ENCODE measurements around the gene EFCAB9.

- TF ChIP-seq CTCF (IDR thresholded peaks at IDR 0.05; ENCODE audit: low read length): no peak
- TF ChIP-seq EZH2 (optimal IDR thresholded peaks at IDR 0.05; ENCODE audit: low read depth, low read length): no peak
Observed at GRCh38 chr5:172149073-172149472, 44.9 kb upstream of the EFCAB9 start.

Data from MM.1S (cell line).